GM23248 (cell line): ENCODE data around the gene DRAM1.

ENCODE experiments used
- EZH2 ChIP-seq: fragments of 200-600 bp; sonication (generic); IDR thresholded peaks from 2 replicates; pipeline ENCODE4 v1.6.1; 2018; ENCODE audit warnings: antibody characterized with exemption, mild to moderate bottlenecking; ENCODE audit not compliant: insufficient read depth, poor library complexity, severe bottlenecking
- EZH2phosphoT487 ChIP-seq: fragments of 200-600 bp; sonication (generic); IDR thresholded peaks from 2 replicates; pipeline ENCODE4 v1.6.1; 2018; ENCODE audit warnings: antibody characterized with exemption, moderate library complexity, mild to moderate bottlenecking, low read depth; ENCODE audit not compliant: insufficient read depth

DNA sequence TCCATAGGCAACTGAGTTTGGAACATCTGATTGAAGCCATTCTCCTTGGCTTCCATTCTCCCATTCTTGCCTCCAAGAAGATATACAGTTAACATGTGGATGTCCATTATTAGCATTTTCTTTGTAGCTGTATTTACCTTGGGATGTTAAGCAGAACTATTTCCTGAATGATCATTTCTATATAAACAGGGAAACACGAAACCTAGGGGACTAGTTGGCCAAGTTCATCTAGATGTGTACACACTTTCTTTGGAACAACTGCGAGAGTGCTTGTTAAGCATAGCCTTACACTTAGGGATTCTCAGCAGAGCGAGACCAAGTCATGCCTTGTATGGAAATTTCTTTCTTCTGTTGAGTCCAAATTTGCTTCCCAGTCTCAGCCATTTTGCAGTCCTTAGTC is 42.1 kb downstream of the DRAM1 start:
- TF ChIP-seq EZH2phosphoT487, result no peak
- no peak for TF ChIP-seq EZH2
